ENCODE results near the gene RFX1. TPM values are rescaled to one million over a fixed set of nuclear protein-coding genes. Genes with fewer than 3 reads are reported as not detected.

RFX1 gene
- total RNA-seq (2014; rRNA removed; shearing (Covaris generic)), result 7.1 and 9.0 TPM in 2 replicates

DNA sequence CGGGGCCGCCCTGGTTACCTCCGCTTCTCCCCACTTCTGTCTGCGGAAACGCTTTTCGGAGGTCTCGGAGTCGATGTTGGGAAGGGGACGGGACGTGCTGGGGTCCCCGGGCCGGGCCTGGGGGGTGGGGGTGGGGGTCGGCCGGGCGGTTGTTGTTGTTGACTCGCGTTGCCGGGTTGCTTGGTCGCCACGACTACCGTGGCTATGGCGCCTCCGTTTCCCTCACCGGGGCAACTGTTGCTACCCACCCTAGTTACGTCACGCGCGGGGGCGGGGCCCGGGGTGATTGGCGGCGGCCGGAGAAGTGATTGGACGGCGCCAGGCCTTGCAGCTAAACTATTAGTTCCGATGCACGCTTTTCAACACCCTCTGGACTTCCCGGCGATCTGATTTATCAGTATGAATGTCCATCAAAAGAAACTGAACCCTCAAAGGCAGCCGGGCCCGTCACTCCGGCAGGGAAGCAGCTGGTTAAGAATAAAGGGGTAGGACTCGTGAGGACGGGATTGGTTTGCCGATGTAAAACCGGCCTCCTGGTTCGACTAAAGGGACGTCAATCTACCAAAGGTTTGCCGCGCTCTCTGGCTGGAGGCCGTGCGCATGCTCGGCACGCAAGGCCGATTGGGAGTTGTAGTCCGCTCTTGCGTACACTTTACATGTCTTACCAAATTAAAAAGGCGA is at the start of gene RFX1:
RFX1 (minus strand) TSS at position 236 of the 681 bp plus-strand sequence. CDS start 12,477 bp downstream, outside the sequence.

DNA sequence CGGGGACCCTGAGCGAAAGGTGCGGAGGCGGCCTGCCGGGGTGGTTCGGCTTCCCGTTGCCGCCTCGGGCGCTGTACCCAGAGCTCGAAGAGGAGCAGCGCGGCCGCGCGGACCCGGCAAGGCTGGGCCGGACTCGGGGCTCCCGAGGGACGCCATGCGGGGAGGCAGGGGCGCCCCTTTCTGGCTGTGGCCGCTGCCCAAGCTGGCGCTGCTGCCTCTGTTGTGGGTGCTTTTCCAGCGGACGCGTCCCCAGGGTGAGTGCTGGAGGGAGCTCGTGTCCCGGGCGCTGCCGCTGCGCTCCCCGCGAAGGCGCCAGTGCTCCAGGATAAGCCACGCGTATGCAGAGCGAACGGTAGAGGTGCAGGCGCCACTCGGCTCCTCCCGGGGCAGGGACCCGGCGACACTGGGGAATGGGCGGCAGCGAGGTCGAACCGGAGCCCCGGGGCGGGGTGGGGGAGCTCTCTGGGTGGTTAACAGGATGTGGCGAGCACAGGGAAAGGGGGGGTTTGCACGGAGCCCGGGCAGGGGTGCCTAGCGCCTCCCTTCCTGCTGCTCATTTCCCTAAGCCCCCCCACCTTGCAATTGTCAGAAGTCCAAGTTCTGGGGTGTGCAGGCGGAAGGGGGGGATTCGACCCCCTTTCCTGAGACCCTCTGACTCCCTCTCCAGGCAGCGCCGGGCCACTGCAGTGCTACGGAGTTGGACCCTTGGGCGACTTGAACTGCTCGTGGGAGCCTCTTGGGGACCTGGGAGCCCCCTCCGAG is 25.8 kb upstream of the RFX1 start, which contains the start of gene IL27RA:
IL27RA (plus strand) TSS at position 44 of the 762 bp plus-strand sequence; CDS start at position 155, 111 bp downstream.

DNA sequence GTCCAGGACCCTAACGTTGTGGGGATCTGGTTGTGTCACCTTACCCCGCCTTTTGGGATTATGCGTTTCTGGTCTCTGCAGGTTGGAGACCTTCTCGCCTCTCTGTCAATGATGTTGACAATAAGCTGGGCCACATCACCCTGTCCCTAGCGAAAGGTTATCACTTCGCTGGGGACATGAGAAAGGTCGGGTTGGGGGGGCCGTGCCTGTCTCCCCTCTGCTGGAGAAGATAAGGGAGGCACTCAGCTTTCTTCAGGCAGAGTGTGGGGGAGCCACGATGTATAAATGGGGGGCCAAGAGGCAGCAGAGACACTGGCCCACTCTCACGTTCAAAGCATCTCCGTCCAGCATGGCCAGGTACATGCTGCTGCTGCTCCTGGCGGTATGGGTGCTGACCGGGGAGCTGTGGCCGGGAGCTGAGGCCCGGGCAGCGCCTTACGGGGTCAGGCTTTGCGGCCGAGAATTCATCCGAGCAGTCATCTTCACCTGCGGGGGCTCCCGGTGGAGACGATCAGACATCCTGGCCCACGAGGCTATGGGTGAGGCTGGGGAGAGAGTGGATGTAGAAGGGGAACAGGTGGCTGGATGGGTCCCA is 21.8 kb upstream of the RFX1 start, which contains the start of gene RLN3:
RLN3 (plus strand) TSS at position 293 of the 595 bp plus-strand sequence; CDS start at position 350, 57 bp downstream.

DNA sequence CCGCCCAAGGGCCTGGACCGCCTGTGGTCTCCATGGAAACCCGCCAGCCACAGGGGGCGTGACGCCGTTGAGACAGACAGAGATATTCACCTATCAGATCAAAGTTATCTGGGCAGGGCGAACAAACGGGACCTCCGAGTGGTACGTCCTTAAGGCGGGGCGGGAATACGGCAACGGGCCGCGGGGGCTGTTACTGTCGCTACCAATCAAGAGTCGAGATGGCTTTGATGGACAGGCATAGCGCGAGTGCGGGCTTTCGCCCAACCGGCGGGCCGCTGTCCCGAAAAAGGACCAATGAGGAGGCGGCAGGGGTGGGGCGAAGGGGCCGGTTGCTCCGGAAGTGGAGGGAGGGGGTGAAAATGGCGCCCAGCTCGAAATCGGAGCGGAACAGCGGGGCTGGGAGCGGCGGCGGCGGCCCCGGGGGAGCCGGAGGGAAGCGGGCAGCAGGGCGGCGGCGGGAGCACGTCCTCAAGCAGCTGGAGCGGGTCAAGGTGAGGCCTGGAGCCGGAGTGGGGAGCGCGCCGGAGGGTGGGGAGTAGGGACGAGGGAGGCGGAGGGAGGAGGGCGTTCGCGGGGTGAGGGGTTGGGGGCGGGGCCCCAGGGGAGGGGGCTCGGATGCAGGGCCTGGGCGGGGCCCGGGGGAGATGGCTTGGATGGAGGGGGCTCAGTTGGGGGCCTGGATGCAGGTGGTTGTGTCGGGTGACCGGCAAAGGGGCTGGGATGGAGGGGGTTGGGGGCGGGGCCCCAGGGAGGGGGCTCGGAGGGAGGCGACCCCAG is 53.8 kb downstream of the RFX1 start, which contains the start of gene DCAF15:
DCAF15 (plus strand) TSS at position 356 of the 777 bp plus-strand sequence; CDS start at position 360, 4 bp downstream.

DNA sequence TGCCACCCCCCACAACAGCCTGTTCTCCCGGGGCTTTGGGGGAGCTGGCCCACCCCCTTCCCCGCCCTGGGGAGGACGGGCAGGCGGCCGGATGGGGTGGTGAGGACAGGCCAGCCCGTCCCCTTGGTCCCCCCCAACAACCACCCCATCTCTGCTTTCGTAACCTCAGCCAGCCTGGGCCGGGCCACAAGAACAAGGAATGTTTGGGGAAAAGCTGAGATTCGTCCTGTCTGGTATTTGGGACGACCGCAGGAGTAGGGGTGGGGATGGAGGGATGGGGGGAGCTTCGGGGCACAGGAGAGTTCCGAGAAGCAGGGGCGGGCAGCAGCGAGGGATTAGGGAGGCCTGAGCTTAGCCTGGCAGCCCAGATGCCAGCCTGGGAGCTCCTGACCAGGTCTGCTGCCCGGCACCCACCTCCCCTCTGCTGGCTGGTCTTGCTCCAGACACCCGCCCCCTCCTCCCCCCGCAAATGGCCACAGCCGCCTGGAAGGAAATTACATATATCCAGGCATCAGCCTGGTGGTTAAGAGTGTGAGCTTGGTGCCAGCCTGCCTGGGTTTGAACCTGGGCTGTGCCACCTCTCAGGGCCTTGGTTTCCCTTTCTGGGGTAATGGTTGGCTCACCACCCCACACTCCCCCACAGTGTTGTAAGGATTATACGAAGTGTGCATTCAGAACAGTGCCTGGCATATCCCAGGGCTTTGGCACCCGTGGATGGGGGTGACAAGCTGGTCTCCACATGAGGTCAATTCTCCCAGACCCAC is 67.6 kb downstream of the RFX1 start, which contains the start of gene PODNL1:
PODNL1 (minus strand) TSS at position 117 of the 764 bp plus-strand sequence. CDS start 236 bp downstream, outside the sequence.

Other genes starting within 250 kb of the RFX1 start
- 80.2 and 93.2 TPM in 2 replicates for gene MRI1, start 241.8 kb downstream of the RFX1 start, total RNA-seq (2014; rRNA removed; shearing (Covaris generic))
- 255 and 270 TPM in 2 replicates for gene C19orf53, start 231.9 kb downstream of the RFX1 start, total RNA-seq (2014; rRNA removed; shearing (Covaris generic))
- 7.9 and 11.6 TPM in 2 replicates for gene ZSWIM4, start 210.9 kb downstream of the RFX1 start, total RNA-seq (2014; rRNA removed; shearing (Covaris generic))
- gene NANOS3, start 129.2 kb downstream of the RFX1 start, total RNA-seq (2014; rRNA removed; shearing (Covaris generic)), result not detected in 2 replicates
- 3.0 and 5.6 TPM in 2 replicates for gene BRME1, start 100.2 kb downstream of the RFX1 start, total RNA-seq (2014; rRNA removed; shearing (Covaris generic))
- 44.1 and 52.4 TPM in 2 replicates for gene CC2D1A, start 100.1 kb downstream of the RFX1 start, total RNA-seq (2014; rRNA removed; shearing (Covaris generic))
- gene PODNL1, start 67.9 kb downstream of the RFX1 start, total RNA-seq (2014; rRNA removed; shearing (Covaris generic)), result 0.24 TPM in 1 of 2 replicates, not detected in the other
- gene DCAF15, start 53.8 kb downstream of the RFX1 start, total RNA-seq (2014; rRNA removed; shearing (Covaris generic)), result 54.0 and 59.6 TPM in 2 replicates
- not detected in 2 replicates for gene RLN3, start 21.8 kb upstream of the RFX1 start, total RNA-seq (2014; rRNA removed; shearing (Covaris generic))
- 12.2 and 15.0 TPM in 2 replicates for gene IL27RA, start 25.4 kb upstream of the RFX1 start, total RNA-seq (2014; rRNA removed; shearing (Covaris generic))
- gene PALM3, start 55.8 kb upstream of the RFX1 start, total RNA-seq (2014; rRNA removed; shearing (Covaris generic)), result 1.1 TPM in 2 replicates
- gene MISP3, start 66.5 kb upstream of the RFX1 start, total RNA-seq (2014; rRNA removed; shearing (Covaris generic)), result 0.82 and 2.6 TPM in 2 replicates
- gene C19orf67, start 79.5 kb upstream of the RFX1 start, total RNA-seq (2014; rRNA removed; shearing (Covaris generic)), result not detected in 2 replicates
- 61.4 and 76.1 TPM in 2 replicates for gene SAMD1, start 84.4 kb upstream of the RFX1 start, total RNA-seq (2014; rRNA removed; shearing (Covaris generic))
- gene PRKACA, start 111.4 kb upstream of the RFX1 start, total RNA-seq (2014; rRNA removed; shearing (Covaris generic)), result 31.3 and 39.7 TPM in 2 replicates
- 40.6 and 44.3 TPM in 2 replicates for gene ASF1B, start 130.3 kb upstream of the RFX1 start, total RNA-seq (2014; rRNA removed; shearing (Covaris generic))
- 15.2 and 16.1 TPM in 2 replicates for gene ADGRL1, start 199.8 kb upstream of the RFX1 start, total RNA-seq (2014; rRNA removed; shearing (Covaris generic))